GM12878 (cell line): ENCODE measurements around the gene FAM163A. TPM values are rescaled to one million over a fixed set of nuclear protein-coding genes. Genes with fewer than 3 reads are reported as not detected.

Source experiments
- ATAC-seq: fragments of 200-7000 bp; cut with Tn5 transposase; 3 replicates; pipeline ENCODE4 v1.9.1; 2020; ENCODE audit warnings: mild to moderate bottlenecking, moderate library complexity
- BruUV-seq: library from RNA; stranded (reverse); fragments of 400-500 nt; replicated peaks from 2 replicates; lab custom pipeline; 2021; lab: Mats Ljungman, UMichigan
- CTCF ChIA-PET: fragments of 300-600 bp; sonication (Branson Sonifier 250); formaldehyde crosslinking; extraction: SDS; loops from one replicate; lab custom pipeline; 2021; ENCODE audit warnings: inconsistent platforms; lab: Yijun Ruan, JAX
- POLR2A ChIA-PET: fragments of 350-600 bp; formaldehyde crosslinking; extraction: SDS; loops from one replicate; lab custom pipeline; 2021; ENCODE audit warnings: inconsistent platforms; lab: Charles Lee
- RAD21 ChIA-PET: fragments of 300-600 bp; sonication (Branson Sonifier 250); formaldehyde crosslinking; loops from one replicate; lab custom pipeline; 2023; ENCODE audit warnings: antibody characterized with exemption; ENCODE audit not compliant: unreplicated experiment; lab: Charles Lee
- SMC1A ChIA-PET: fragments of 300-600 bp; sonication (Branson Sonifier 250); formaldehyde crosslinking; loops from one replicate; lab custom pipeline; 2023; ENCODE audit not compliant: unreplicated experiment, uncharacterized antibody; lab: Charles Lee
- DNase-seq: peaks from one replicate; pipeline ENCODE4 v3.0.0-alpha.2; 2011; ENCODE audit warnings: low read depth, low spot score
- FAIRE-seq: peaks from 3 replicates; lab custom pipeline; 2011; peaks lifted over from hg19 to GRCh38; lab: Jason Lieb, UNC
- H2AFZ ChIP-seq: 2 replicates; pipeline ENCODE4 v1.6.0; 2011; ENCODE audit warnings: low read depth, low read length, control low read depth; ENCODE audit not compliant: control insufficient read depth
- H3K27ac ChIP-seq: 2 replicates; pipeline ENCODE4 v1.5.1; 2011; ENCODE audit warnings: control low read depth; ENCODE audit not compliant: control insufficient read depth, insufficient read depth
- H3K27me3 ChIP-seq, 2 experiments: replicated peaks in 1 of 2; 2 replicates each; pipeline versions ENCODE4 v1.6.0 to v1.6.1; 2011; ENCODE audit warnings: low read length in 1 of 2; ENCODE audit not compliant: control insufficient read depth in 2 of 2, insufficient read depth in 2 of 2
- H3K36me3 ChIP-seq, 2 experiments: 2 replicates each; pipeline ENCODE4 v1.5.1; 2011; ENCODE audit warnings: low read length in 1 of 2; ENCODE audit not compliant: control insufficient read depth in 2 of 2, insufficient read depth in 2 of 2
- H3K4me1 ChIP-seq: 2 replicates; pipeline ENCODE4 v1.6.1; 2011; ENCODE audit warnings: mild to moderate bottlenecking, low read length, moderate library complexity, mixed read lengths; ENCODE audit not compliant: control insufficient read depth, insufficient read depth
- H3K4me2 ChIP-seq: 2 replicates; pipeline ENCODE4 v1.6.0; 2011; ENCODE audit warnings: control low read depth; ENCODE audit not compliant: control insufficient read depth, insufficient read depth
- H3K4me3 ChIP-seq: fragments of 200-600 bp; sonication (generic); 2 replicates; pipeline ENCODE4 v1.5.1; 2016
- H3K79me2 ChIP-seq: 2 replicates; pipeline ENCODE4 v1.6.0; 2011; ENCODE audit warnings: low read length; ENCODE audit not compliant: control insufficient read depth, insufficient read depth
- H3K9ac ChIP-seq: 2 replicates; pipeline ENCODE4 v1.8.0; 2011; ENCODE audit warnings: low read length, control low read depth, mixed read lengths; ENCODE audit not compliant: control insufficient read depth, insufficient read depth
- H3K9me3 ChIP-seq: replicated peaks from 3 replicates; pipeline ENCODE4 v1.5.1; 2011; ENCODE audit warnings: mild to moderate bottlenecking, low read length; ENCODE audit not compliant: control insufficient read depth, insufficient read depth
- H4K20me1 ChIP-seq: 2 replicates; pipeline ENCODE4 v1.6.0; 2011; ENCODE audit not compliant: control insufficient read depth, insufficient read depth
- CBFB ChIP-seq: IDR thresholded peaks from 2 replicates; pipeline ENCODE4 v1.6.1; 2016; ENCODE audit warnings: antibody characterized with exemption, low read depth
- IRF4 ChIP-seq: IDR thresholded peaks from 2 replicates; pipeline ENCODE4 v1.6.1; 2011; ENCODE audit warnings: low read depth, low read length
- MYC ChIP-seq: IDR thresholded peaks from 2 replicates; pipeline ENCODE4 v1.6.1; 2011; ENCODE audit warnings: mild to moderate bottlenecking, low read length, moderate library complexity, inconsistent platforms; ENCODE audit not compliant: insufficient read depth, insufficient replicate concordance, insufficient read length, severe bottlenecking
- TCF12 ChIP-seq: IDR thresholded peaks from 2 replicates; pipeline ENCODE4 v1.6.1; 2011; ENCODE audit warnings: low read depth, mild to moderate bottlenecking, low read length
- WGBS: methylation state at CpG from one replicate; pipeline ENCODE4 v1.1.6; 2016; ENCODE audit warnings: low lambda C conversion rate; ENCODE audit not compliant: insufficient replicate concordance, insufficient coverage; ENCODE audit errors: missing lambda C conversion rate; 5-methylcytosine and 5-hydroxymethylcytosine counted together
- in situ Hi-C: fragments of 300-500 bp; cut with MboI; formaldehyde crosslinking; loops from 9 replicates; pipeline ENCODE4 v1.14.3; 2018; ENCODE audit warnings: mixed read lengths
- intact Hi-C: fragments of 100-400 bp; cut with micrococcal nuclease; formaldehyde crosslinking; loops from one replicate; pipeline ENCODE4 v1.14.2; 2022; ENCODE audit not compliant: unreplicated experiment
- polyA plus RNA-seq, 11 experiments: library from polyadenylated mRNA; depleted of rRNA in 4 of 11; unstranded in 6 of 11; stranded (reverse) in 5 of 11; fragments of >200 nt; fragmentation: Nextera tagmentation in 4 of 11; fragmentation: Illumina TruSeq in 1 of 11; extraction: Ambion mirVana in 4 of 11; extraction: Trizol in 1 of 11; gene quantifications; 1 replicate in 1 of 11; 2 replicates in 10 of 11; pipeline versions ENCODE4 v1.2.1 to v1.2.3, GENCODE V29; 2011 to 2016; ENCODE audit warnings: inconsistent platforms in 2 of 11, missing spikeins in 2 of 11, low read depth in 1 of 11
- total RNA-seq, 4 experiments: library from RNA; depleted of rRNA in 3 of 4; stranded (reverse); fragments of >200 nt in 3 of 4; fragmentation: Illumina TruSeq in 1 of 4; extraction: Trizol in 1 of 4; gene quantifications; 2 replicates each; pipeline versions ENCODE4 v1.2.1 to v1.2.3, GENCODE V29; 2013 to 2021
- TF ChIP-seq, protein P1 (sequence below), 3 experiments: IDR thresholded peaks in 2 of 3; conservative IDR thresholded peaks in 1 of 3; 2 replicates each; pipeline ENCODE4 v1.5.1; 2011; ENCODE audit warnings: low read depth in 3 of 3, low read length in 3 of 3, mild to moderate bottlenecking in 3 of 3, control low read depth in 2 of 3, moderate library complexity in 2 of 3, inconsistent platforms in 1 of 3, mixed read lengths in 1 of 3; ENCODE audit not compliant: control insufficient read depth in 2 of 3, insufficient read depth in 1 of 3; ENCODE audit errors: extremely low read depth in 1 of 3

Gene FAM163A
- total and polyA plus RNA-seq, 10 of the 15 experiments (the other 5 are each of a cell fraction or from before 2014, with no cell fraction given) = not detected

DNA sequence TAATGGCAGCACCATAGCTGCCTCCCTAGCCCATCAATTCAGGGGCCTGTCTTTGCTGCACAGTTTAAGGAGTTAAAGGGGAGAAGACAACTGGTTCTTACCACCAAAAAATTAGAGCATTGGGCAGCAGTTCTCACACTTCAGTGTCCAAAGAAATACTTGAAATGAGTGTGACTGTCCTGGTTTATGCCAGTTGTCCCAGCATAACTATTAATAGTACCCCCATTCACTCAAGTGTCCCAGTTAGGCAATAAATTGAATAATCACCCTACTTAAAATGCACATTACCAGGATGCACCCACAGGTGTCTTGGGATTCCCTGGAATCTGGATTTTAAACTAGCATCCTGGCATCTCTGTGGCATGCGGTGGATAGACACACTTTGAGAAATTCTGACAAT lies 51.1 kb downstream of the FAM163A start (continued):
- TF ChIP-seq, protein P1, sequence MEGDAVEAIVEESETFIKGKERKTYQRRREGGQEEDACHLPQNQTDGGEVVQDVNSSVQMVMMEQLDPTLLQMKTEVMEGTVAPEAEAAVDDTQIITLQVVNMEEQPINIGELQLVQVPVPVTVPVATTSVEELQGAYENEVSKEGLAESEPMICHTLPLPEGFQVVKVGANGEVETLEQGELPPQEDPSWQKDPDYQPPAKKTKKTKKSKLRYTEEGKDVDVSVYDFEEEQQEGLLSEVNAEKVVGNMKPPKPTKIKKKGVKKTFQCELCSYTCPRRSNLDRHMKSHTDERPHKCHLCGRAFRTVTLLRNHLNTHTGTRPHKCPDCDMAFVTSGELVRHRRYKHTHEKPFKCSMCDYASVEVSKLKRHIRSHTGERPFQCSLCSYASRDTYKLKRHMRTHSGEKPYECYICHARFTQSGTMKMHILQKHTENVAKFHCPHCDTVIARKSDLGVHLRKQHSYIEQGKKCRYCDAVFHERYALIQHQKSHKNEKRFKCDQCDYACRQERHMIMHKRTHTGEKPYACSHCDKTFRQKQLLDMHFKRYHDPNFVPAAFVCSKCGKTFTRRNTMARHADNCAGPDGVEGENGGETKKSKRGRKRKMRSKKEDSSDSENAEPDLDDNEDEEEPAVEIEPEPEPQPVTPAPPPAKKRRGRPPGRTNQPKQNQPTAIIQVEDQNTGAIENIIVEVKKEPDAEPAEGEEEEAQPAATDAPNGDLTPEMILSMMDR (IDR thresholded peaks at IDR 0.05 in 2 of 3, conservative IDR thresholded peaks at IDR 0.05 in 1 of 3; ENCODE audit: control insufficient read depth in 2 of 3, extremely low read depth in 1 of 3, insufficient read depth in 1 of 3, low read depth in 3 of 3, low read length in 3 of 3) = no peak

DNA sequence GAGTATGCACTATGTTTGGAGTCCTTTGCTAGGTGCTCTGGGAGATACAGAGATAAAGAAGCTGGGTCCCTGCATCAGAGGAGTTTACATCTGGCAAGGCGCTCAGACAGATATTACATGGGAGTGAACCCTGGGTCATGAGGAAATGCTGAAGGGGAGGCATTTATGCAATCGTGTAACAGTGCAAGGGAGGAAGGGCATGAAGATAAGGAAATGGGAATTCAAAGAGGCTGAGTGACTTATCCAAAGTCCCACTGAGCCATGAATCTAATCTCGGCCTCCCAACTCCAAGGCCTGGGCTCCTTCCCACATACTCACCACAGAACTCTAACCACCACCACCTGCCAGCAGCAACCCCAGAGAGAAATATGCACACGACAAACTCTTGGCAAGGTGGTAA lies 51.6 kb downstream of the FAM163A start:
- FAIRE-seq = no peak
- no peaks in the 10 kb centered on the region for H4K20me1 ChIP-seq
- H3K79me2 ChIP-seq = no peaks in the 10 kb centered on the region
- no peak overlapping the region for H3K4me3 ChIP-seq
- no peaks in the 10 kb centered on the region; a peak in 1 of 4 replicates for H3K27me3 ChIP-seq
- ChIA-PET SMC1A (no interaction called here), RAD21 (no interaction called here), CTCF (interaction anchor here (1.3 kb wide), 2 partner anchors 15 to 20 kb away, joined by 3 read pairs; no protein-coding TSS in a partner anchor), POLR2A (no interaction called here)
- no peaks in the 10 kb centered on the region for H3K9me3 ChIP-seq
- no peak for ATAC-seq
- no peaks in the 10 kb centered on the region for H3K36me3 ChIP-seq
- TF ChIP-seq IRF4 (no peak), MYC (no peak), CBFB (no peak), TCF12 (no peak)
- no TSS peak for BruUV-seq
- no peak overlapping the region for H2AFZ ChIP-seq
- H3K27ac ChIP-seq = no peak overlapping the region
- no peak overlapping the region for H3K9ac ChIP-seq
- DNase-seq = no peak
- no peak overlapping the region for H3K4me2 ChIP-seq
- no peaks in the 10 kb centered on the region for H3K4me1 ChIP-seq
- in situ Hi-C loops = no loop called here
- WGBS = 21% methylated on average over 4 of the region's 4 CpGs
- intact Hi-C loops = no loop called here
